ENCODE data around the gene NBPF3. TPM values are rescaled to one million over a fixed set of nuclear protein-coding genes. Genes with fewer than 3 reads are reported as not detected.
A peak's percentile ranks its signal among the peaks of the same experiment; 100 is the strongest.

Gene NBPF3
- total RNA-seq, 1 experiment from 2014 or later = 15.8 TPM

DNA sequence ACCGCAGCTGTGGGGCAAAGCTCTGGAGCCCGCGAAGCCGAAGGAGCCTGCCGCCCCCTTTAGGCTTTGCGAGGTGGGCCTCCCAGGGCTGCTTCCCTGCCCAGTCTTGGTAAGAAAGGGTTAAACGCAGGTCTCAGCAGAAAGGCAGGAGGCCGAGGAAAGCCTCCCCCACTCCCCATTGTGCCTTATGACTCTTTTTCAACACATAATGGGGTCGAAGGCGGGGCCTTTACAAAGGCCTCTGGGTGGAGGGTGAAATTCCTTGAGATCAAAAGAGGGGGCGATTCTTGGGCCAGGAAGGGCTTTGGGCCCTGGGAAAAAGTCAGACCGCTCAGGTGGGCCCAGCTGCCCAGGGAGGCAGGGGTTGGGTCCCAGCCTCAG, 70.2 kb downstream of the NBPF3 start:
- H3K9ac ChIP-seq (ENCODE audit: extremely low read depth, insufficient read length, low read length) = no peak overlapping the region
- DNase-seq = peak; percentile 84

More for the DNA sequence above, 70.2 kb downstream of the NBPF3 start:
- Histone ChIP-seq H2AFZ (ENCODE audit: low read length) (no peak overlapping the region), H3K4me2 (ENCODE audit: insufficient read depth, insufficient read length, low read length) (peak overlapping the region; percentile 43), H3K79me2 (ENCODE audit: insufficient read depth, low read length) (peaks cover 7% of the 10 kb centered on the region; the same call in 1 of the 2 replicates), H3K27ac (ENCODE audit: insufficient read length, low read depth, low read length) (no peak overlapping the region), H2BK15ac (ENCODE audit: low read depth, low read length) (no peak overlapping the region), H3K4me1 (ENCODE audit: insufficient read depth, low read length) (0 out of 2 replicates have a peak, but pooled peaks cover 2% of the 10 kb centered on the region), H2AK5ac (ENCODE audit: insufficient read length, low read length) (no peak overlapping the region), H4K91ac (ENCODE audit: insufficient read length, low read depth, low read length) (no peak overlapping the region), H3K23ac (ENCODE audit: insufficient read length, low read depth, low read length) (no peak overlapping the region), H3K14ac (ENCODE audit: insufficient read depth, low read length) (no peak overlapping the region), H3K9me3 (ENCODE audit: control insufficient read depth, low read depth, low read length) (no peaks in the 10 kb centered on the region), H2BK120ac (ENCODE audit: low read depth, low read length, poor library complexity, severe bottlenecking) (no peak overlapping the region), H4K5ac (ENCODE audit: insufficient read length, low read depth, low read length) (no peak overlapping the region), H3K56ac (ENCODE audit: insufficient read length, low read depth, low read length) (no peak overlapping the region), H3K4ac (ENCODE audit: low read depth, low read length) (no peak overlapping the region), H2BK20ac (ENCODE audit: low read depth, low read length, poor library complexity, severe bottlenecking) (no peak overlapping the region), H4K20me1 (ENCODE audit: control insufficient read depth, insufficient read depth, insufficient read length) (no peaks in the 10 kb centered on the region), H3K18ac (ENCODE audit: insufficient read length, low read depth, low read length) (no peak overlapping the region), H3K23me2 (ENCODE audit: insufficient read length, low read depth, low read length, poor library complexity, severe bottlenecking) (peaks cover 11% of the 10 kb centered on the region), H3K27me3 (ENCODE audit: insufficient read depth, low read length) (peaks cover 3% of the 10 kb centered on the region; the same call in 1 of the 2 replicates), H2BK5ac (ENCODE audit: insufficient read length, low read length) (no peak overlapping the region), H2BK12ac (ENCODE audit: insufficient read length, low read depth, low read length) (no peak overlapping the region), H3T11ph (ENCODE audit: low read length) (no peak overlapping the region), H3K79me1 (ENCODE audit: insufficient read depth, low read depth, low read length, poor library complexity, severe bottlenecking) (no peaks in the 10 kb centered on the region), H4K8ac (replicated peaks; ENCODE audit: insufficient read length, low read depth, low read length) (no peak overlapping the region)
- WGBS (ENCODE audit: extremely low coverage, insufficient read length, low lambda C conversion rate) = no CpG with 5 or more reads among the region's 12 CpGs
- Mint-ChIP-seq H3K4me1 (peaks cover 30 to 32% of the 10 kb centered on the region in 2 experiments), H3K27me3 (ENCODE audit: low read depth) (peaks cover 31% of the 10 kb centered on the region), H3K27ac (peak overlapping the region; percentile 42 to 94 (median 53); a peak in 4 of 7 replicates), H3K4me3 (peak overlapping the region; percentile 71 to 84), H3K36me3 (ENCODE audit: insufficient read depth in 1 of 3, low read depth in 3 of 3) (peaks cover 0 to 14% (median 11%) of the 10 kb centered on the region in 3 experiments; a peak in 3 of 7 replicates), H3K9me3 (no peaks in the 10 kb centered on the region; a peak in 1 of 5 replicates)
- TF ChIP-seq, protein P1, sequence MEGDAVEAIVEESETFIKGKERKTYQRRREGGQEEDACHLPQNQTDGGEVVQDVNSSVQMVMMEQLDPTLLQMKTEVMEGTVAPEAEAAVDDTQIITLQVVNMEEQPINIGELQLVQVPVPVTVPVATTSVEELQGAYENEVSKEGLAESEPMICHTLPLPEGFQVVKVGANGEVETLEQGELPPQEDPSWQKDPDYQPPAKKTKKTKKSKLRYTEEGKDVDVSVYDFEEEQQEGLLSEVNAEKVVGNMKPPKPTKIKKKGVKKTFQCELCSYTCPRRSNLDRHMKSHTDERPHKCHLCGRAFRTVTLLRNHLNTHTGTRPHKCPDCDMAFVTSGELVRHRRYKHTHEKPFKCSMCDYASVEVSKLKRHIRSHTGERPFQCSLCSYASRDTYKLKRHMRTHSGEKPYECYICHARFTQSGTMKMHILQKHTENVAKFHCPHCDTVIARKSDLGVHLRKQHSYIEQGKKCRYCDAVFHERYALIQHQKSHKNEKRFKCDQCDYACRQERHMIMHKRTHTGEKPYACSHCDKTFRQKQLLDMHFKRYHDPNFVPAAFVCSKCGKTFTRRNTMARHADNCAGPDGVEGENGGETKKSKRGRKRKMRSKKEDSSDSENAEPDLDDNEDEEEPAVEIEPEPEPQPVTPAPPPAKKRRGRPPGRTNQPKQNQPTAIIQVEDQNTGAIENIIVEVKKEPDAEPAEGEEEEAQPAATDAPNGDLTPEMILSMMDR (conservative IDR thresholded peaks at IDR 0.05) = peak; percentile 39; the same call in 1 of the 3 replicates

Measured in H9 (cell line).